Measurements from ENCODE around the gene CLDN8. TPM values are rescaled to one million over a fixed set of nuclear protein-coding genes. Genes with fewer than 3 reads are reported as not detected.

Gene CLDN8
- not detected for polyA plus RNA-seq (2013, experiment 1 of 2)
- not detected for polyA plus RNA-seq (2013, experiment 2 of 2)

DNA sequence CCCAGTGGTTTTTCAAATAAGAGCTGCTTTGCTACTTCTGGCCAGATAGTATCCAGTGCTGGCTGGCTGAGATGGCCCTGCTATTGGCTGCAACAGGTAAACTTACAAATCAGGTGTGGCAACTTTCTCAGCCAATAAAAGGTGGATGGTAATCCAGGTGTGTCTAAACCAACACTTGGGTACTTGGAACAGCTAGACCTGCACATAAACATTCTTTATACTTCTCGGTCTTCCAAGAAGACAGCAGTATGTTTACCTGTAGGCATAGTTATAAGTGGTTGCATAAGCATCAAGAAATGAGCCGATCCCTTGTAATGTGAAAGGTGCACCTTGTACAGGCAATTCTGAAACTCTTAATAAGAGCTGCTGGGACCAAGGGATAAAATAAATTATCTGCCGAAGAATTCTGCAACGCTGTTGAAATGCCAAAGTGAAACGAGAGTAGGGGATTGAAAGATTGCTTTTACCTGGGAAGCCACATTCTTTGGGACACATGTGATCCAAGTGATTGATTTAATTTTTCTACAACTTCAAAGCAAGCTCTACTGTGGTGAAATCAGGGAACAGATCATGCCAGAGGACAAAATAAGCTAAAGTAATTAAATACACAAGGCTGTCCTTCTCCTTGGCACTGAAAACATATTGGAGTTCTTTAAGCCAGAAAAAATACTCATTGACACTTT, at the start of gene CLDN8:
TSS of gene CLDN8 (minus strand) at position 57 of the 683 bp plus-strand sequence. CDS start 172 bp downstream, outside the sequence.
- H3K36me3 ChIP-seq (ENCODE audit: insufficient read depth, low read length), result no peaks in the 10 kb centered on the region
- H3K9ac ChIP-seq (ENCODE audit: low read depth, low read length), result no peak within 1 kb of the TSS
- WGBS, result 98% methylated on average over 5 of the region's 5 CpGs
- no peak within 1 kb of the TSS for H3K4me3 ChIP-seq (ENCODE audit: low read length)
- no peaks in the 10 kb centered on the region for H3K4me1 ChIP-seq (ENCODE audit: insufficient read depth, low read length)
- H3K27ac ChIP-seq (ENCODE audit: low read depth, low read length), result no peak within 1 kb of the TSS
- H3K9me3 ChIP-seq (ENCODE audit: insufficient read depth, low read depth, low read length), result no peaks in the 10 kb centered on the region
- H3K27me3 ChIP-seq (ENCODE audit: insufficient read depth, low read length), result no peaks in the 10 kb centered on the region

DNA sequence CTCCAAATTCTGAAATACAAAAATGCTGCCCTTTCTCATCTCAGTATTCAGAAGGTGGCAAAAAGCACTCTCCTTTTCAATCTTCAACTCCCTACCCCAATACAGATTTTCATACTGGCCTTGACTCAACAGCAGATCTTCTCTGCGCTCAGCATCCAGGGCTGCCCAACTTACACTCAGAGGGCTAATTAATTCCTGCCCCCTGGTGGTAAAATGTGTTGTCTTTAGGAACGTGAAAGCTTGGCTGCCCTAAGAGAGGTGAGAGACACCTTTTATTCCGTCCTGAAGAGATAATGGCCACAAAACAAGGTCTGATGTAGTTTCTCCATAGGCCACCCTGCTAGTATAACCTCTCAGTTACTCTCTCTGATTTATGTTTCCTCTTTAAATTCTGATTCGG, 41.9 kb upstream of the CLDN8 start:
- no peaks in the 10 kb centered on the region for H3K9me3 ChIP-seq (ENCODE audit: insufficient read depth, low read depth, low read length)
- 61% methylated on average over 4 of the region's 4 CpGs for WGBS

DNA sequence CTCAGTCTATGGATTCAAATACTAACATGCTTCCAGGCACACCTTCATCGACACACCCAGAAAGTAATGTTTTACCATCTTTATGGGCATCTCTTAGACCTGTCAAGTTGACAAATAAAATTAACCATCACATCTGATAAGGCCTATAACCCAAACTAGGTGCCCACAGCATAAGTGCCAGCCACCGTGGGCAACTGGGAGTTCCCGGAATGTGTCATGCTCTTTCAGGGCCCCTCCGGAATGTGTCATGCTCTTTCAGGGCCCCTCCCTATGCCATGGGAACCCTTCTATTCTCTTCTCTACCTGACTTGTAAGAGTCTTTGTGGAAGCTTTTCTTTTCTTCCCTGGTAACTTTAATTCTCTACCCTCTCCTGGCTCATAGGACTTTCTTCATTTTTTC, 40.2 kb upstream of the CLDN8 start:
- H3K9me3 ChIP-seq (ENCODE audit: insufficient read depth, low read depth, low read length), result no peaks in the 10 kb centered on the region
- WGBS, result 82% methylated on average over 4 of the region's 4 CpGs
- no peaks in the 10 kb centered on the region for H3K4me1 ChIP-seq (ENCODE audit: insufficient read depth, low read length)
- H3K36me3 ChIP-seq (ENCODE audit: insufficient read depth, low read length), result no peaks in the 10 kb centered on the region
- H3K27me3 ChIP-seq (ENCODE audit: insufficient read depth, low read length), result no peaks in the 10 kb centered on the region
- H3K4me3 ChIP-seq (ENCODE audit: low read length), result no peak overlapping the region
- H3K27ac ChIP-seq (ENCODE audit: low read depth, low read length), result no peak overlapping the region
- no peak overlapping the region for H3K9ac ChIP-seq (ENCODE audit: low read depth, low read length)

More for the DNA sequence above, 41.9 kb upstream of the CLDN8 start:
- H3K9ac ChIP-seq (ENCODE audit: low read depth, low read length), result no peak overlapping the region
- no peak overlapping the region for H3K4me3 ChIP-seq (ENCODE audit: low read length)
- H3K27me3 ChIP-seq (ENCODE audit: insufficient read depth, low read length), result no peaks in the 10 kb centered on the region
- H3K27ac ChIP-seq (ENCODE audit: low read depth, low read length), result no peak overlapping the region
- no peaks in the 10 kb centered on the region for H3K36me3 ChIP-seq (ENCODE audit: insufficient read depth, low read length)
- H3K4me1 ChIP-seq (ENCODE audit: insufficient read depth, low read length), result no peaks in the 10 kb centered on the region

DNA sequence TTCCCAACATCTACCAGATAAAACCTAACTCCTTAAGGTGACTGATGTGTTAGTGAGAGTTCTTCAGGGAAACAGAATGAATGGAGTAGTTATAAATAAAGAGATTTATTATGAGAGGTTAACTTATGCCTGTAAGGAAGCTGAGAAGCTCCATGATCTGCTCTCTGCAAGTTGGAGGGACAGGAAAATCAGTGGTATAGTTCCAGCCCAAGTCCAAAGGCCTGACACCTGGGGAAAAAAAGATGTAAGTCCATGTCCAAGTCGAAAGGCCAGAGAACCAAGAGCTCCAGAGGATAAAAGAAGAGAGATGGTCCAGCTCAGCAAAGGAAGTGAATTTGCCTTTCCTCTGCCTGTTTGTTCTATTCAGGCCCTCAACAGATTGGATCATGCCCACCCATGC, 39.8 kb upstream of the CLDN8 start:
- no peak overlapping the region for H3K4me3 ChIP-seq (ENCODE audit: low read length)
- no peaks in the 10 kb centered on the region for H3K4me1 ChIP-seq (ENCODE audit: insufficient read depth, low read length)
- 94% methylated on average over 1 of the region's 1 CpG for WGBS
- H3K9me3 ChIP-seq (ENCODE audit: insufficient read depth, low read depth, low read length), result no peaks in the 10 kb centered on the region
- H3K27me3 ChIP-seq (ENCODE audit: insufficient read depth, low read length), result no peaks in the 10 kb centered on the region
- no peaks in the 10 kb centered on the region for H3K36me3 ChIP-seq (ENCODE audit: insufficient read depth, low read length)
- no peak overlapping the region for H3K9ac ChIP-seq (ENCODE audit: low read depth, low read length)
- no peak overlapping the region for H3K27ac ChIP-seq (ENCODE audit: low read depth, low read length)

DNA sequence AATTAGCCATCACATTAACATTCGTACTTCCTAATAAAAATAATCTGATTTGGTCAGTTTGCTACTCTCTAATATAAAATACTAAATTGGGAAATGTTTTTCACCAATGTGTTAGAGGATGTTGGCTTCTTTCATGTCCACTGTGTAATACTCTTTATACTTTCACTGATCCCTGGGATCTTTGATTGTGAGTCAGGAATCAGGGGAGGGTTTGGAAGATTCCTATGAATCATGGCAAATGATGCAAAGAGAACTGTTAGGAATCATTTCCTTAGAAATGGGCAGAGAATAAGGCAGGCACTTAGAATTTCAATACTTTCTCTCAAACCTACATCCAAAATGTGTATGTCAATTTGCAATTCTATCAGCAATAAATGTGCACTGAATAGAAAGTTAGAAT, 35.9 kb upstream of the CLDN8 start:
- no peak overlapping the region for H3K9ac ChIP-seq (ENCODE audit: low read depth, low read length)
- no CpG with 5 or more reads among the region's 1 CpG for WGBS
- H3K36me3 ChIP-seq (ENCODE audit: insufficient read depth, low read length), result no peaks in the 10 kb centered on the region
- no peak overlapping the region for H3K27ac ChIP-seq (ENCODE audit: low read depth, low read length)
- H3K4me1 ChIP-seq (ENCODE audit: insufficient read depth, low read length), result no peaks in the 10 kb centered on the region
- no peaks in the 10 kb centered on the region for H3K27me3 ChIP-seq (ENCODE audit: insufficient read depth, low read length)
- H3K4me3 ChIP-seq (ENCODE audit: low read length), result no peak overlapping the region
- H3K9me3 ChIP-seq (ENCODE audit: insufficient read depth, low read depth, low read length), result no peaks in the 10 kb centered on the region

DNA sequence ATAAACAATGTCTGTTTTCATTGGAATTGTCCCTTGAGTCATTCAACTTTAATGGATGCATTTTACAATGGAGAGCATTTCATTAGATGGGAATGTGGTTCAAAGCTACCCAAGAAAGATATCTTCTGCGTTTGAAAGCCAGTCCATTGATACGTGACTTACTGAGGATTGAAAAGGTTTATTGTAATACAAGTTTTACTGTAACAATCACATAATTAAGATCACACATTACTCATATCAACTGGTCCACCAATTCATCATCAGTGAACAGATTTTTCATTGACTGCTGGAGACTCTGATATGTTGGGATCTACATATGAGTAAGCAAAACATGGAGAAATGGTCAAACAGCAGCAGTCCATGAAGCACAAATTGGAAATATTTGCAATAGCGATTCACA, 34.0 kb upstream of the CLDN8 start:
- WGBS, result 98% methylated on average over 2 of the region's 3 CpGs
- Histone ChIP-seq H3K27me3 (ENCODE audit: insufficient read depth, low read length) (no peaks in the 10 kb centered on the region), H3K4me1 (ENCODE audit: insufficient read depth, low read length) (no peaks in the 10 kb centered on the region), H3K4me3 (ENCODE audit: low read length) (no peak overlapping the region), H3K27ac (ENCODE audit: low read depth, low read length) (no peak overlapping the region), H3K9ac (ENCODE audit: low read depth, low read length) (no peak overlapping the region), H3K9me3 (ENCODE audit: insufficient read depth, low read depth, low read length) (no peaks in the 10 kb centered on the region), H3K36me3 (ENCODE audit: insufficient read depth, low read length) (no peaks in the 10 kb centered on the region)

DNA sequence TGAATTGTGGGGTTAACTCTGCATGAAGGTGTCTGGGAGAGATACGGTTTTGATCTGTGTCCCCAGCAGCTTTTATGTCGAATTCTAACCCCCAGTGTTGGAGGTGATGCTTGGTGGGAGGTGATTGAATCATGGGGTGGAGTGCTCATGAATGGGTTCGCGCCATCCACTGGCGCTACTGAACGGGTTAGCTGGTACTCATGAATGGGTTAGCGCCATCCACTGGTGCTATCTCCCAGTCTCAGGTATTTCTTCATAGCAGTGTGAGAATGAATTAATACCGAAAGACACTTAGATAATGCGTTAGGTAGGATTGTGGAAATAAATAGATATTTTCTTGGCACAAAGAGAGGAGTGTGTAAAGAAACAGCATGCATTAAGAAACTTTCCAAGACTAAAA, 32.9 kb upstream of the CLDN8 start:
- H3K9me3 ChIP-seq (ENCODE audit: insufficient read depth, low read depth, low read length), result no peaks in the 10 kb centered on the region
- H3K36me3 ChIP-seq (ENCODE audit: insufficient read depth, low read length), result no peaks in the 10 kb centered on the region
- no peak overlapping the region for H3K27ac ChIP-seq (ENCODE audit: low read depth, low read length)
- no peak overlapping the region for H3K9ac ChIP-seq (ENCODE audit: low read depth, low read length)
- no peak overlapping the region for H3K4me3 ChIP-seq (ENCODE audit: low read length)
- no peaks in the 10 kb centered on the region for H3K4me1 ChIP-seq (ENCODE audit: insufficient read depth, low read length)
- 95% methylated on average over 9 of the region's 9 CpGs for WGBS
- no peaks in the 10 kb centered on the region for H3K27me3 ChIP-seq (ENCODE audit: insufficient read depth, low read length)

DNA sequence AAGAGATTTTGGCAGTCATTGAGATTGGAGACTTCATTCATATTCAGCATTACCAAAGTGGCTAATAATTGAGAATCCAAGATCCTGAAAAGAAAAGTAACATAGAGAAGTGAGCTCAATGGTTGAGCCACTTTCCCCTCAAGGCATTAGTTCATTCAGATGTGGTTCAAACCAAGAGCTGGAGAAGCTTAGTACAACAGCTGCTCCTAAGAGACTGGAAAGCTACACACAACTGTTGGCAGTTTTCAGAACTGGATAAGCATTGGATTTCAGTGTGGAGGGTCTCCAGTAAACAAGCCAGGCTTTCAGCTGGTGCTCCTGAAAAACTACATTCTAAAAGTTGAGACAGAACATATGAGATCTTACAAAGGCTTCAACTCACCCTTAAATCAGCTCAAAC, 29.2 kb upstream of the CLDN8 start:
- no peaks in the 10 kb centered on the region for H3K36me3 ChIP-seq (ENCODE audit: insufficient read depth, low read length)
- H3K27me3 ChIP-seq (ENCODE audit: insufficient read depth, low read length), result no peaks in the 10 kb centered on the region
- H3K9me3 ChIP-seq (ENCODE audit: insufficient read depth, low read depth, low read length), result no peaks in the 10 kb centered on the region
- no peak overlapping the region for H3K27ac ChIP-seq (ENCODE audit: low read depth, low read length)
- no peak overlapping the region for H3K9ac ChIP-seq (ENCODE audit: low read depth, low read length)
- no peak overlapping the region for H3K4me3 ChIP-seq (ENCODE audit: low read length)
- no peaks in the 10 kb centered on the region for H3K4me1 ChIP-seq (ENCODE audit: insufficient read depth, low read length)

DNA sequence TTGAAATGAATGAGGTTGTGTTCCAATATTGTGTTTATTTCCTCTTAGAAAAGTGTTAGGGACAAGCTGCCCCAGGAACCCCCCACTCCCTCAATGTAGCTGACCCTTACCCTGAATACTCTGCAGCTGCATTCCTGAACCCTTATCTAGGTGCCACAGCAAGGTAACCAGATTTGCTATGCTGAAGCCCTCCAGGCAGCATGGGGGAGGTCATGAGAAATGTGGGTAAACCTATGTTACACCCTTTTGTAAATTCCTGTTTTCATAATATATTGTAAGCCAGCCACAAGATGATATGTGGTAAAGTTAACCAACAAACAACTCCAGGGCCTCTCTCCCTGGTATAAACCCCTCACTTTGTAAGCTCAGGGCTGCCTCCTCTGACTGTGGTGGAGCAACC, 27.8 kb upstream of the CLDN8 start:
- no peak overlapping the region for H3K27ac ChIP-seq (ENCODE audit: low read depth, low read length)
- no peaks in the 10 kb centered on the region for H3K4me1 ChIP-seq (ENCODE audit: insufficient read depth, low read length)
- H3K4me3 ChIP-seq (ENCODE audit: low read length), result no peak overlapping the region
- no peak overlapping the region for H3K9ac ChIP-seq (ENCODE audit: low read depth, low read length)
- no peaks in the 10 kb centered on the region for H3K27me3 ChIP-seq (ENCODE audit: insufficient read depth, low read length)
- no peaks in the 10 kb centered on the region for H3K9me3 ChIP-seq (ENCODE audit: insufficient read depth, low read depth, low read length)
- no peaks in the 10 kb centered on the region for H3K36me3 ChIP-seq (ENCODE audit: insufficient read depth, low read length)

DNA sequence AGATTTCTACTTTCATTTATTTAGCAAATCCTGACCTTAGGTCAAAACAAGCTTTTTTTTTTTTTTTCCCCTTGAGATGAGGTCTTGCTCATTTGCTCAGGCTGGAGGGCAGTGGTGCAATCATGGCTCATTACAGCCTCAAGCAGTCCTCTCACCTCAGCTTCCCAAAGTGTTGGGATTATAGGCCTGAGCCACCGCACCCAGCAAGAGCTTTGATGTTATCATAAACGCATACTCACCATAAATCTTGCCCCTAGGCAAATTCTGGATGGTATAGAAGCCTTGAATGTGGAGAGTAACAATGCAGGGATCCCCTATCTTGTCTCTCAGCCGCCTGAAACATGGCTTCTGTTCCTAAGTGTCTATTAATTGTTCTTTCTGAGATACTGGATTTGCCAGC, 24.8 kb upstream of the CLDN8 start:
- Histone ChIP-seq H3K27ac (ENCODE audit: low read depth, low read length) (no peak overlapping the region), H3K9me3 (ENCODE audit: insufficient read depth, low read depth, low read length) (no peaks in the 10 kb centered on the region), H3K9ac (ENCODE audit: low read depth, low read length) (no peak overlapping the region), H3K4me3 (ENCODE audit: low read length) (no peak overlapping the region), H3K27me3 (ENCODE audit: insufficient read depth, low read length) (no peaks in the 10 kb centered on the region), H3K36me3 (ENCODE audit: insufficient read depth, low read length) (no peaks in the 10 kb centered on the region), H3K4me1 (ENCODE audit: insufficient read depth, low read length) (no peaks in the 10 kb centered on the region)
- WGBS, result 91% methylated on average over 2 of the region's 3 CpGs

DNA sequence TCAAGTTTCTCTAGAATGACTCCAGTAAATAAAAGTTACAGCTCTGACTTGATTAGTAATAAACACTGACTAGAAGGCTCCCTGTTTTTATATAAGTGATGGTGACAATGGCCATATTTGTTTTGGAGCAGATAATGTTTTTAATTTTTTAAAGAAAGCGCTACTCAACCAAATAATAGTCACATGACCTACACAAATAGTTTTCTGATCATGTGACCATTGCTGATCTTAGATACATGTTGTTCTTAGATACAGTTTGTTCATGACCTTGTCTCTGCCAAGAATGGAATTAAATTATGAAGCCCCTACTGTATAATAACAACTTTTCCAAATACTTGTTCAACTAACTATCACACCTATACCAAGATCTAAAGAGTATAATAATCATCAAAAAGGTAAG, 22.3 kb upstream of the CLDN8 start:
- Histone ChIP-seq H3K27me3 (ENCODE audit: insufficient read depth, low read length) (no peaks in the 10 kb centered on the region), H3K36me3 (ENCODE audit: insufficient read depth, low read length) (no peaks in the 10 kb centered on the region), H3K27ac (ENCODE audit: low read depth, low read length) (no peak overlapping the region), H3K4me1 (ENCODE audit: insufficient read depth, low read length) (no peaks in the 10 kb centered on the region), H3K9me3 (ENCODE audit: insufficient read depth, low read depth, low read length) (no peaks in the 10 kb centered on the region), H3K4me3 (ENCODE audit: low read length) (no peak overlapping the region), H3K9ac (ENCODE audit: low read depth, low read length) (no peak overlapping the region)
- no CpG with 5 or more reads among the region's 1 CpG for WGBS

DNA sequence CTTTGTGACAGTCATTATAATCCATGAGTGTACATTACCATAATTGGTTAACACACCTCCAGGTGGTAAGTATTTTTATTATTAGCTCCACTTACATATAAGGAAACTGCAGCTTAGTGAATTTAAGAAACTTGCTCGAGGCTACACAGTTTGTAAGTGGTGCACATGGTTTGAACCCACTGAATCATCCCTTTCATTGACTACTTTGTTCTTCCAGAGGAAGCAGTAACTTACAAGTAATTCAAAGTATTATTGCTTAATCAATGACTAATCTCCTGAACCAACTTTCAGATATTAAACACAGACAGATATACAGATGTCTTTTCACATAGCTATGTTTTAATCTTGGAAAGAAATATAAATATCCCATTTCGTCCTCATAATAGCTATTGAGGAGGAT, 18.7 kb upstream of the CLDN8 start:
- 100% methylated on average over 1 of the region's 2 CpGs for WGBS
- H3K27me3 ChIP-seq (ENCODE audit: insufficient read depth, low read length), result no peaks in the 10 kb centered on the region
- no peaks in the 10 kb centered on the region for H3K36me3 ChIP-seq (ENCODE audit: insufficient read depth, low read length)
- H3K9me3 ChIP-seq (ENCODE audit: insufficient read depth, low read depth, low read length), result no peaks in the 10 kb centered on the region
- no peak overlapping the region for H3K27ac ChIP-seq (ENCODE audit: low read depth, low read length)
- no peak overlapping the region for H3K4me3 ChIP-seq (ENCODE audit: low read length)
- no peak overlapping the region for H3K9ac ChIP-seq (ENCODE audit: low read depth, low read length)
- no peaks in the 10 kb centered on the region for H3K4me1 ChIP-seq (ENCODE audit: insufficient read depth, low read length)
